COLO829 (cell line): ENCODE results near the gene CMIP.

Source experiments
- DNase-seq: peaks from one replicate; pipeline ENCODE4 v3.0.0; 2012; ENCODE audit warnings: low spot score

Gene CMIP

GRCh38 chr16:81447383-81448101 lies 2.9 kb downstream of the CMIP start:
- no peak for DNase-seq

DNA sequence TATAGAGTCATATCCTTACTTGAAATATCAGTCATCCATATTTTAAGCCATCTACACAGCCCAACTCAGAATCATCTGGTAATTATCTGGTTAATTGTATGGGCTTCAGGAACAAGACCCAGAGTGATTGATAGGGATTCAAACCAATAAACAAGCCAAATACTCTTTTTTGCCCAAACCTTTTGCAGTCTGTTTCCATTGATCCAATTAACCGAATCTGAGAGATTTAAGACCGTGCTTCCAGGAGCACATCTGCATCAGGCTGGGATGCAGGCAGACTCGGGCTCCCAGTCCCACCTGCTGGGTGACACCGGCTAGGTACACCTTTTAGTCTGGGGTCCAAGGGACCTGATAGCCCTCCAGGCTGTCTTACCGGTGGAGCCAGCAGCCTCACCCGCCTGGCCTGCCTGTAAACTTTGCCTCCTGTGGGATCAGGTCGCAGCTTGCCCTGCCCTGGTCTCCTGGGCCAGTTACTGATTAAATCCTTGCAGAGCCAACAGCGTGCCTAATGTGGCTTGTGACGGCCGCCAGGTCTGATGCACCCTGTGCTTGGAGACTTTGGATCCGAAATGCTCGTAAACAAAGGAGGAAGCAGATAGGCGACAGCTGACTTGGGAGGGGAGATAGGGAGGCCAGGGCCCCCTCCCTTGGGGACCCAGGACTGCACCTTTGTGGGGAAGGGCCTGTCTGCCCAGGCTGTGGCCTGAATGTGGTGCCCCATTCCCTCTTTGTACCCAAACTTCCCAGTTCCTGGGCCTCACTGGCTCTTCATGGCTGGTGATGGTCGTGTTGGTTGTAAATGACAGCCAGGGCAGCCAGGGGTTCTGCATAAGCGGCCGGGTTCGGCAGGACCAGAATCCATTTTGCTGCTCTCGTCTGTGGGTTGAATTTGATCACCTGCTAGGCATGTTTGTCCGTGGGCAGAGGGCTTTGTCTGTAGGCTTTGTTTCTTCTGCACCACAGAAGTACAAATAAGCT lies 3.8 kb downstream of the CMIP start:
- DNase-seq, result no peak

- no peak for DNase-seq
These were observed 4.6 kb downstream of the CMIP start for GRCh38 chr16:81449241-81449640.

DNA sequence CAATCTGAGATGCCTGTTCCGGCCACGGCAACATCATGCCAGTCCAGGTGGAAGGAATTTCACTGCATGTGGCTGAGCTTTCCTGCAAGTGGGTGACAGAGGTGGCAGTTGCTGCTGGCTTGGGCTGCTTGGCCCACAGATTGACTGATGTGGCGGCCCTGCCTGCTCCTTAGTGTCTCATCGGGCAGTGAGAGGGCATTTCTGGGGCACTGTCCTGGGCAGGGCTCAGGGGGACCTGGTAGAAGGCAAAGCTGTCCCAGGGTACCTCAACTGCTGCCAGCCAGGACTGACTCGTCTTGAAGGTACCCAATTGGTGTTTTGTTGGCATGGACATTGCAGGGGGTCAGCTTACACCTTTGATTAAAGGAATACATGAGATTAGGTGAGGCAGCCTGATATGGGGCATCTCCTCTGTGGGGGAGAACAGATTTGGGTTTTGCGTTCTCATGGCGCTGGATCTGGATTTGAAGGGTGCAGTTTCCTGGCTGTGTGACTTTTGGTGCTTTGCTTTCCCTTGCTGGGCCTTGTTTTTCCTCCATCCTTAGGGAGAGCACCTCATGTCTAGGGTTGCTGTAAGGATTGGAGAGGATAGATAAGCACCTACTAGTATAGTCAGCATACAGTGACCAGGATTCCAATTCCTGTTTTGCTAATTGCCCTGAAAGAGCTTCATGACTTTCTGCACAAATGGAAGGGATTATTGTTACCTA lies 5.4 kb downstream of the CMIP start:
- DNase-seq, result no peak

DNA sequence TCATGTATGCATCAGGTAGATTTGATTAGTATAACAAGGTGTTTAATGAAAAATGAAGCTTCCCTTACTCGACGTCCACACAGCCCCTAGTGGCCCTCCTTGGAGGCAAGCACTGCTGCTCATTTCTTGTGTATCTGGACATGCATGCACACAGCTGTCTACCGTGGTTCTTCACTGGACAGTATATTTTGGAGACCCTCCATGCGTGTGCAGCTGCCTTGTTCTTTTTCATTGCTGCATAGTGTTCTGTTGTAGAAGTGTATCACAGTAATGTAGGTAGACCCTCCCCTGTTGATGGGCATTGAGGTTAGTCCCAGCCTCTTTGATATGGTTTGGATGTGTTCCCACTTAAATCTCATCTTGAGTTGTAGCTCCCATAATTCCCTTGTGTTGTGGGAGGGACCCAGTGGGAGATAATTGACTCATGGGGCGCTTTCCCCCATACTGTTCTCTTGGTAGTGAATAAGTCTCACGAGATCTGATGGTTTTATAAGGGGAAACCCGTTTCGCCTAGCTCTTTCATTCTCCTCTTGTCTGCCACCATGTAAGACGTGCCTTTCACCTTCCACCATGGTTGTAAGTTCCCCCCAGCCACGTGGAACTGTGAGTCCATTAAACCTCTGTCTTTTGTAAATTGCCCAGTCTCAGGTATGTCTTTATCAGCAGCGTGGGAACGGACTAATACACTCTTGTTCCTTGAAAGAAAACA lies 6.3 kb downstream of the CMIP start:
- no peak for DNase-seq

DNA sequence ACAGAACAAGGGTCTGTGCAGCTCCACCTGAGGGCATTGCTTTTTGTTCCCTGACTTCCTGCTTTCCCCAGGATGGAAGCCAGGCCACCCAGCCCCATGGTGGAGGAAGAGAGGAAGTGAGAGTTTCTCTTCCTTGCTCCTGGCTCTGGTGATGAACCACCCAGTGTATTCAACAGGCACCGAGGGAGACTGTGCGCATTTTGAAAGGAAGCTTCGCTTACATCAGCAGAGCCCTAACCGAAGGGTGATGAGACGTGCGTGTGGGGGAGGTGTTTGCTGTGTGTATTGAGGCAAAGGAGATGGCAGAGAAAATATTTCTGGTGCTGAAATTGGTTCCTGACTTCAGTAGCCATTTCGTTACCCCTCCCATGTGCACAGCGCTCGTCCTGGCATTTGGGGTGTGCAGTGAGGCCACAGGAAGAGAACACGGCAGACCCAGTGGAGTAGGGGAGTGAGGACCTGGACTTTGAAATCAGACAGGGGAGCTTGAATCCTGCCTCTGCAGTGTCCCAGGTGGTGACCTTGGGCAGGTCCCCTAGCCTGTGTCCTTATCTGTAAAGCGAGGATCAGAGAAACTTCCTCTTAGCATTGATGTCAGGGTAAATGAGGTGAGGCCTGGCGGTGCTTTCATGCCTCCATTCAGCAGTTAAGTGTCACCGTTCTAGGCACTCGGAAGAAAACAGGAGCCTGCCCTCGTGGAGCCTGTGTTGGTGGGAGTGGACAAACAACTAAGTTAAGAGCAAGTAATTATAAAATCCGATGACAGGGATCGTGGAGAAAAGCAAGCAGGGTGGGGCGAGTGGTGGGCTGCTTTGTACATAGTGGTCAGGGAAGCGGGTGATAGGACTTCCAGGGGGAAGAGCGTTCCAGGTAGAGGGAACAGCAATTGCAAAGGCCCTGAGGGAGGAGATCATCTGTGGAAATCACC lies 7.4 kb downstream of the CMIP start:
- DNase-seq, result no peak

- no peak for DNase-seq
These were observed 8.6 kb downstream of the CMIP start for GRCh38 chr16:81453091-81453728.

DNA sequence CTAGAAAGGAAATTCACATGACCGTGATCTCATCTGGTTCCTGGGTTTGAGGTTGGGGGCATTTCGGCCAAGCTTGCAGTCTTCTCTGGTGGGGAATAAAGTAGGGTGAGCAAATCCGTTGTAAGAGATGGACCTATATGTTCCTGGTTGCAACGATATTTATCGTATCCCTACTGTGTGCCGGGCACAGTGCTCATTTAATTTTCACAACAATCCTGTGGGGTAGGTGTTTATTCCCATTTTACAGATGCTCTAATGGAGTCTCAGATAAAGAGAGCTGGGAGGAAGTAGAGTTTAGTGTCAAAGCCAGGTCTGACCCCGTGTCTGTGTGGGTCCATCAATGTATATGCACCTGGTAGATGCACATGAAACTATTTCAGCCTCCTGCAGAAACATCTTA lies 9.4 kb downstream of the CMIP start:
- DNase-seq, result no peak

DNA sequence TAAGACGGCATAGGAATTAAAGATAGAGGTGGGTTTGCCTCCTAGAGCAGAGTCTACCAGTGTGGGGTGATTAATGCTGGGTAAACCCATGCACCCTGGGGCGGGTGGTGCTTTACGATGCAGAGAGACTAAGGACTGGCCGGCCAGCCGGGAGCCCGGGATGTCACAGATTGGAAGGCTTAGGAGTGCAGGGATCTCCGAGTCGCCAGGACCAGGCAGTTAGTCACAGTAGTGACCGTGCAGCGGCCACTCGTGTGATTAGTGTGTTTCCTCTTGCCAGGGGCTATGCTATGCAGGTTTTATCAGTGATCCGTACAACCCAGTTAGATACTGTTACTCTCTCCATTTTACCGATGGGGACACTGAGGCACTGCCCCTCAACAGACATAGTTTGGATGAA lies 10.4 kb downstream of the CMIP start:
- no peak for DNase-seq

DNA sequence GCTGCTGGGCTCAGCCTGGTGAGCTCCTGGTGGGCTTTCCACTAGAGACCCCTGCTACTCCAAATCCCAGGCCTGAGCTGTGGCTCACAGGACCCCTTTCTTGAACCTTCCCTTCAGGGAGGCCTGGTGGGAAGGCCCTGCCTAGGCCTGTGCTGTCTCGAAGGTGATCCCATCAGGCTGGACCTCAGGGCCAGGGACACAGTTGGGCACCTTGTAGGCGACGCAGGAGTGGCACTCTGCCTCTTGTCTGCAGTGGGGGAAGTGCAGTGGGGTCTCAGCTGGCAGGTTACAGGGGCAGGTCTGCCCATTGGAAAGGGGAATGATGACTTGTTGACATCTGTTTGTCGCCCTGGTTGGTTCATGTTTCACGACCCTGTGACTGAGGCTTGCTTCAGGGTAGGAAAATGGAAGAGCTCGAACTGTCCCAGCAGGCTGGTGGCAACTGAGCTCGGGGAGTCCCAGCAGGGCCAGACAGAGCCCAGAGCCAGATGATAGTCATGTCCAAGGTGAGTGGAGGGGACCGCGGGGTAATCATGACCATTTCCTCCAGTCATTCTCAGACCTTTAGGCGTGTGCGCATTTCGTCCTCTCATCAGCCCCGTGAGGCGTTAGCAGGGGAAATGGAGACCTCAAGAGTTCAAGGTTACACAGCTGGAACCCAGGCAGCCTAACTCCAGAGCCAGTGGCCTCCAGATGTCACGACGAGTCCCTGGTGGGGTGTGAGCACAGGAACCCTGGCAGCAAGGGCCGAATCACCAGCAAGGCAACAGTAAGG lies 11.3 kb downstream of the CMIP start:
- DNase-seq, result no peak

DNA sequence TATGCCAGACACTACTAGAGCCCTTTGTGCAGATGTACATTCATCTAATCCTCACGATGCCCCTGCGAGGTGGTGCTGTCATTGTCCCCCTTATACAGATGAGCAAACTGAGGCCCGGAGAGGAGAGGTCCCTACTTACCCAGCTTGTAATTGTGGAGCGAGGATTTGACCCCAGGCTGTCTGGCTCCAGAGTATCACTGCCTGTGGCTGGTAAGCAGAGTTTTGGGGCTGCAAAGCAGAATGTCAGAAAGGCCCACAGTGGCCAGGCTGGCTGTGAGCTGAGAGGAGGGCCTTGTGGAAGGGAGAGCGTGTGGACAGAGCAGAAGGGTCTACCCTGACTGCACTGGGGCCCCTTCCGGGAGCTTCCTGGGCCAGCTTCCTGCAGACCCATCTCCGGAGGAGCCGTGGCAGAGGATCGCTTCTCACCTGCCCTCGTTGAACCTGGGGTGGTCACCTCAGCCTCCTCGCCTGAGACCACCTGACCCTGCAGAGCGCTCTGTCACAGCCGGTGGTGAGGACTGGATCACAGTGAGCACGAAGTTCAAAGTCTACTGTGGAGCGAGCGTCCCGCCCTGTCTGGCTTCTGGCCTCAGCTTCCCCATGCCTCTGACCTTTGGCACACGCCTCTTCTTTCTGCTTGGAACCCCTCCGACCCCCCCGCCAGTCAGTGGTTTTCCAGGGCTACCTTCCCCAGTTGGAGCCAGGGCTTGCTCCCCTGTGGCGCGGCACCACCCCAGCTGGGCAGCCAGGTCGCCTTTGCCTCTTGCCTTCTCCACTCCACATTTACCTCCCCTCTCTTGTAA lies 12.1 kb downstream of the CMIP start:
- DNase-seq, result no peak

GRCh38 chr16:81457326-81458133 lies 12.9 kb downstream of the CMIP start:
- DNase-seq, result no peak

- DNase-seq, result no peak
These were observed 13.6 kb downstream of the CMIP start for GRCh38 chr16:81458149-81458669.

GRCh38 chr16:81458827-81459598 lies 14.4 kb downstream of the CMIP start:
- DNase-seq, result no peak

- DNase-seq, result no peak
These were observed 15.5 kb downstream of the CMIP start for GRCh38 chr16:81460075-81460474.

DNA sequence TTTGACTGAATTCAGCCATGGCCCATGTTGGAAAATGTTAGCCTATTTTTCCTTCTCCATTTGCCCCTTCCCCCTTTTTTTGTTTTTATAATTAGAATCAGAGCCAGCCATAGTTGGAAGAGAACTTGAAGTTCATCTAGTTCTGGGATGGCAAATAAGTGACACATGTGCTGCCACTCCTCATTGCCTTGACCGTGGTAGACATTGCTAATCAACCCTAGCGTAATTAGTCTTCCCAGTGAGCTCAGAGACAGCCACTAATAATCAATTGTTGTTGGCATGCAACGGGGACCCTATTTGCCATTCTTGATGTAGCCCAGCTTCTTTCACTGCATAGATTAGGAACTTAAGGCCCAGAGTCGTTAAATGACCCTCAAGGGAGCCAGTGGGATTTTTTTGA lies 16.6 kb downstream of the CMIP start:
- no peak for DNase-seq

DNA sequence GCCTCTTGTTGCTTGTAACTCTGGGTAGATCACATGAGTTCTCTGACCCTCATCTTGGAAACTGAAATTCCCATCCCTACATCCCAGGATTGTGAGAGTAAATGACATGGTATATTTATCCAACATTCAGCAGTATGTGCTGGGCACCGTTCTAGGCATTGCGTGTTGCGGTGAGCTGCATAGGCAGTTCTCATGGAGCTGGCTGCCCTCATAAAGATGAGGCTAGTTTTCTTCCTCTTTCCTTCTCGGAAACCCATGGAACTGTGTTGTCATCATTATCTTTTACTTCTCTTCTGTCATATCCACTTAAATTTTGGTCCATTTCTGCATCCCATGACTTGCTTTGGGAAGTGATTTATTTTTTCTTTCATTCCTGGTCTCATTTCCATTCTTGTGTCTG lies 17.2 kb downstream of the CMIP start:
- DNase-seq, result no peak
